ENCODE results near the gene BAG5.

BAG5 gene

DNA sequence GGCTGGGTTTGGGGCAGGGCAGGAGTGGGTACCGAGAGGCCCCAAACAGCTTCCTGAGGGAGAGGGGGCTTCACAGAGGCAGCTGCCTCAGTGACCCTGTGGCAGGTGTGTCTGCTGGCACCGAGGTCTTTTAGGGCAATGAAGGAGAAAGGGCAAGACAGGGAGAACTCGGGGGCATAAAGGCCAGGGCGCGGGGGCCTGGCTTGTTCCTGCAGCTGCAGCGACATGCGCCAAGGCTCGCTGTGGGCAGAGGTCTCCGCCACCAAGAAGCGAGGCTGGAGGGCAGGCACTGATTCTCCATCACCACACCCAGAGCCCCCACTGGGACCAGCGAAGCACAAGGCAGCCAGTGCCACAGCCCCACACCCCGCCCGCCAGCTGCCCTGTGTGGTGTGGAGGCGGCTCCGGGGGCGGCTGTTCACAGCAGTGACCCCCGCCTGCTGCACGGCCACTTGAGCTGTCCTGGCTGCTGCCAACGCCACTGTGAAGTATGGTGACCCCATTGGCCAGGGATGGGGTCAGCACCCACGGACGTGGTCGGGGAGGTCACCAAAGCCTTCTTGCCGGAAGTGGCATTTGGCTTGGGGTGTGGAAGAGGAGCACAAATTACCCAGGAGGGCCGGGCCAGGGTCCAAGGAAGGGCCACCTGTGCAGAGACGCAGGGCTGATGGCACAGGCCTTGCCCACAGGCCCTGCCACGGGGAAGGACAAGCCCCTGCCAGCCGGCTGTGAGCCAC lies 16.4 kb downstream of the BAG5 start:
- peaks cover 2 to 5% of the 10 kb centered on the region in 2 donors for H3K4me1 Mint-ChIP-seq
- H3K9me3 Mint-ChIP-seq, result no peaks in the 10 kb centered on the region
- ATAC-seq (replicated peaks), result no peak
- peaks cover 7 to 8% of the 10 kb centered on the region in 2 donors for H3K27me3 Mint-ChIP-seq
- DNase-seq, result no peak
- H3K4me3 Mint-ChIP-seq, result no peak overlapping the region
- no peak overlapping the region for H3K27ac Mint-ChIP-seq
- peaks cover 0 to 3% of the 10 kb centered on the region in 2 donors for H3K36me3 Mint-ChIP-seq

DNA sequence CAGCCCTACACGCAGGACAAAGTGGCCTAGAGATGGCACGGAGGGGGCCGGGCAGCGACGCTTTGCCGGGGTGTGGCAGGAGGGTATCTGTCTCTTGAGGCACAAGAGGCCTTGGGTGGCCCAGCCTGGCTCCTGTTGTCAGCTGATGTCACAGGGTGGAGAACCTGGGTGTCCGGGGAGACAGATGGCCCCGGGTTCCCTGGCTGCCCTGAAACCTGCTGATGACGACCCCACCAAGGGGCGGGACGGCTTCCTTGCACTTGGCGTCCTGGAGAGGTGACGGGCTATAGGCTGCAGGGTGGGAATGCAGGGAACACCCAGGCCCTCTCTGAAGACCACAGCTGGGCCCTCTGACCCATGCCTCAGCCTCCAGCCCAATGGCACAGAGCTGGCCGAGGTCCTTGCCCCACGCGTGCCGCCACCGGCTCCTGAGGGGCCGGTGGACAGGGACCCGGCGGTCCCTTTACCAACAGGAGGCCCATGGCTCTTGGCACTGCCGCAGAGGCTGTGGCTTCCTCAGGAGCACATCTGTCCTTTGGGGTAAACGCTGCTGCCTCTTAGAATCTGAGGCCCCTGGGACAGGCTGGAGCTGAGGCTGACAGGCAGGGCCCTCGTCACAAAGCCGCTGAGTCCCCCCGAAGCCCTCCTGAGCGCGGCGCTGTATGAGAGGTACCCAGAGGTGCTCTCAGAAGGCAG lies 17.1 kb downstream of the BAG5 start:
- peaks cover 7 to 12% of the 10 kb centered on the region in 2 donors for H3K27me3 Mint-ChIP-seq
- H3K9me3 Mint-ChIP-seq, result no peaks in the 10 kb centered on the region
- H3K4me3 Mint-ChIP-seq, result no peak overlapping the region
- DNase-seq (no peak), ATAC-seq (replicated peaks) (no peak)
- peaks cover 2 to 5% of the 10 kb centered on the region in 2 donors for H3K4me1 Mint-ChIP-seq
- H3K27ac Mint-ChIP-seq, result no peak overlapping the region
- peaks cover 0 to 2% of the 10 kb centered on the region in 2 donors for H3K36me3 Mint-ChIP-seq

DNA sequence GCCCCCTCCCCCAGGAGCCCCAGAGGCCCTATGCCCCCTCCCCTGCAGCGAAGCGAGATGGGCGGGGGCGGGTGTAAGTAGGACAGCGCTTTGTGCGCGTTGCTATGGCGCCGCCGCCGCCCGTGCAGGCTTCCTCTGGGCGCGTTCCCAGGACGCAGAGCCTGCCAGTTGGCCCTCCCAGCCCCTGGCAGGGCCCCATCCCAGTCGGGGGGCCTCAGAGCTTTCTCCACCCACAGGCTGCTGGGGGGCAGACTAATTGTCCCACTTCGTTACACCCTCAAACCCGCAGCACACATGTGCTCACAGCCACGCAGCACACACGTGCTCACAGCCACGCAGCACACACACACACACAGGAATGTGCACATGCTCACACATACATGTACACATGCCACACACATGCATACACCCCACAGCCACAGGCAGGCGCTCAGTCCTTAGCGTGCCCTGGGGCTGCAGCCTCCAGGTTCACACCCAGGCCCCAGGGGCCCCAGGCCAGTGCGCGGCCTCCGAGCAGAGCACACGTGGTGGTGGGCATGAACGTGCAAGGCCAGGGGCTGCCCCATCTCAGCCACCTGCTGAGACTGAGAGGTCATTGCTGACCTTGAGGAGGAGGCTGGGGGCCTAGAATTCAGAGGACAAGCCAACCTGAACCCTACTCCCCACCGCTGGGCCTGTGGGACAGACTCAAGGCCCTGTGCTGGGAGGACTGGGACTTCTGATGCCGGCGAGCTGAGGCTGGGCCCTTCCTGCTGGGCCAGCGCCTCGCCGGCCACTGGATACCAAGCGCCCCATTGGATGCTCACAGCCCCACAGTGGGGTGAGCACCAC lies 17.9 kb downstream of the BAG5 start:
- Mint-ChIP-seq H3K27ac (no peak overlapping the region), H3K4me3 (no peak overlapping the region), H3K27me3 (peaks cover 7 to 14% of the 10 kb centered on the region in 2 donors), H3K36me3 (peaks cover 0 to 2% of the 10 kb centered on the region in 2 donors), H3K4me1 (peaks cover 2 to 5% of the 10 kb centered on the region in 2 donors), H3K9me3 (no peaks in the 10 kb centered on the region)
- ATAC-seq (replicated peaks), result no peak
- no peak for DNase-seq

DNA sequence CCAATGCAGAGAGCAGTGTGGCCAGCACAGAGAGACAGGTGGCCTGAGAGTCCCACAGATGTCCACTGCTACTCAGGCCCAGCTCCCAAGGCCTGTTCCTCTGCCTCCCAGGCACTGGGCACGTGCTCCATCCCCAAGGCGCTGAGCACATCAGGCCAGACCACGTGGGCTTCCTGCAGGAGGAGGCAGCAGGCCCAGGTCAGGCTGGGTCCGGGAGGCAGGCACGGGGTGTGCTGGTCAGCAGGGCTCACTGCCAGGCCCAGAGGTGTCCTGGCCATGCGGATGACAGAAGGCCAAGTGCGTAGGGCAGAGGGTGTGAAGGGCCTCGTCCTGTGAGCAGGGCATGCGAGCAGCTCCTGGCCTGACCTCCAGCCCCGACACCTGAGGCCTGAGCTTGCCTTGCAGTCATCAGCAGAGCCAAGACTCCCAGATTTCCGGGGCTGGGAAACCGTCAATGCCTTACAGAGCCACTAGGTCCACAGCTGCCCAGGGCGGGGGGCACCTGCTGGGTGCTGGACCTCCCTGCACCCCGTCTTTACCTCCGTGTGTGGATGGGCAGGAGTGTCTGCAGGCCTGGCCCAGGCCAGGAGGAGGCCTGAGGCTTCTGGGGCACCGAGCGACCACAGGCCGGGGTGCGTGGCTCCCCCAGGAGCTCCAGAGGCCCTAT lies 18.6 kb downstream of the BAG5 start:
- H3K4me3 Mint-ChIP-seq, result no peak overlapping the region
- H3K9me3 Mint-ChIP-seq, result no peaks in the 10 kb centered on the region
- peaks cover 0 to 2% of the 10 kb centered on the region in 2 donors for H3K36me3 Mint-ChIP-seq
- peaks cover 11 to 14% of the 10 kb centered on the region in 2 donors for H3K27me3 Mint-ChIP-seq
- DNase-seq (no peak), ATAC-seq (replicated peaks) (no peak)
- no peak overlapping the region for H3K27ac Mint-ChIP-seq
- peaks cover 5 to 8% of the 10 kb centered on the region in 2 donors for H3K4me1 Mint-ChIP-seq

DNA sequence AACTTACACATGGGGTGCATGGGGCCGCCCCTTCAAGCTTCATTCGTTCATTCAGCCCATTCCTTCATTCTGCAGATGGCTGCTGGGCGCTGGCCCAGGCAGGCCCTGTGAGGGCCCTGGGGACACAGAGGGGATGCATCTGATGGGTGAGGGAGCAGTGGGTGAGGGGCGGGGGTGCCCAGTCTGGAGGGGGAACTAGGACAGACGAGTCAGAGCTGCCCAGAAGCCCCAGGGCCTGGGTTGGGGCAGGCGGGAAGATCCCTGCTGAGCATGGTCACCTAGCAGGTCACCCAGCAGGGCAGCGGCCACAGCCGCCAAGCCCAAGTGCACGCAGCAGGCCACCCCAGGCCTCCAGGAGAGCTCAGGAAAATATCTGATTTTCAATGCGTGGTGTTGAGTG lies 19.3 kb downstream of the BAG5 start:
- no peak for ATAC-seq (replicated peaks)
- H3K4me1 Mint-ChIP-seq, result peaks cover 5 to 8% of the 10 kb centered on the region in 2 donors
- H3K36me3 Mint-ChIP-seq, result no peaks in the 10 kb centered on the region
- no peak for DNase-seq
- no peak overlapping the region for H3K27ac Mint-ChIP-seq
- no peak overlapping the region for H3K4me3 Mint-ChIP-seq
- peaks cover 11 to 14% of the 10 kb centered on the region in 2 donors for H3K27me3 Mint-ChIP-seq
- H3K9me3 Mint-ChIP-seq, result no peaks in the 10 kb centered on the region

DNA sequence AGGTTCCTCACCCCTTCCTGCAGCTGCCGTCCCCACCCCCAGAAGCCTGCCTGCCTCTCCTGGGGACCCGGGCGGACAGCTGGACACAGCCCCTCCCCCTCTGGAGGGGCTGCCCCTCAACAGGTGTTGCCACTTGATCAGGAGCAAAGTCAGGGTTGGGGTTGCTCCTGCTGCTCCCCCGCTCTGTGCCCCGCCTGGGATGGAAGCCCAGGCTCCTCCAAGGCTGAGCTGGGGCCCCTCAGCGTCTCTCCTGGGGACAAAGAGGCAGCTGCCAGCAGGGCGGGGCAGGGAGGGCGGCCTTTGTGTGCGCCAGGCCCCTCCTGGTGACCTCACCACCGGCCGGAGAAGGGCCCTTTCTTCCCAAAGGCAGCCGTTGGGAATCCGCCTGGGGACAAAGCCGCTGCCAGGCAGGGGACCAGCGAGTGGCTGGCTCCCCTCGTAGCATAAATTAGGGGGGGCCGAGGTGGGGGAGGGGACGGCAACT lies 19.8 kb downstream of the BAG5 start:
- DNase-seq (no peak), ATAC-seq (replicated peaks) (no peak)
- peaks cover 6 to 8% of the 10 kb centered on the region in 2 donors for H3K4me1 Mint-ChIP-seq

DNA sequence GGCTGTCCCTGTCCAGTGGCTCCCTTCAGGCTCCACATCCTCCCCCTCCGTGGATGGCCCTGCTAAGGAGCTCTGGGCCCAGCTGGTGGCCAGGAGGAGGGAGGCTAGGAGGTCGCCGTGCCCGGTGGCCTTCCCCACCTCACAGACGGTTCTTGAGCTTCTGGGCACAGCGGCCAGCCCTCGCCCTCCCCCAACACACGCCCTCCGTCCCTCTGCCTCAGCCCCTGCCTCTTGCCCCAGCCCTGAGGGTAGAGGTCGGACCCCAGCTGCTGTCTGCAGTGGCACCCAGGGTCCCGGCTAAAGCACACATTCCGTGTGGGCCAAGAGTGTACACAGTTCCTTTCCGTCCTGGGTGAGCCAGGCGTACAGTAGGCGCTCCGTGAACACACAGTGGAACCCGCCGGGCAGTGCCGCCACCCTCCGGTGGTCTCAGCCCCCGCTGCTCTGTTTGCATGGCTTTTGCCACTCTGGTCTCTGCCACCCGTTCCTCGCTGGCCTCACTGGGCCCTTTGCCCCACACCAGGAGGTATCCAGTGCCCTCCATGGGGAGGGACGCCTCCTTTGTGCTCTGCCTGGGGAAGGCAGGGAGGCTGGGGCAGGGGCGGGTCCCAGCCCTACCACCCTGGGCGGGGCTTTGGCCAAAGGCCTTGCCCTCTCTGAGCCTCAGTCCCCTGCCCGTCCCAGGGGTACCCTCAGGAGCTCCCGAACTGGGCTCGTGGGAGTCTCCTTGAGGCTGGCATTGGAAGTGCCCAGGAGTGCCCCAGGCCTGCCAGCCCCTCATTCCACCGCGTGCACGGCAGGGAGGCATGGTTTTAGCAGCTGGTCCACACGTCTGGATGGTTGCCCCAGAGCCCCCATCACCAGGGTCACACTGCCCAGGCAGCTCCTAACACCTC lies 20.5 kb downstream of the BAG5 start:
- no peaks in the 10 kb centered on the region for H3K9me3 Mint-ChIP-seq
- H3K27ac Mint-ChIP-seq, result peak overlapping the region; percentile 73
- H3K4me3 Mint-ChIP-seq, result no peak overlapping the region

More for the DNA sequence above, 19.8 kb downstream of the BAG5 start:
- Mint-ChIP-seq H3K4me3 (no peak overlapping the region), H3K36me3 (peaks cover 0 to 2% of the 10 kb centered on the region in 2 donors), H3K27ac (no peak overlapping the region), H3K9me3 (no peaks in the 10 kb centered on the region), H3K27me3 (peaks cover 11 to 14% of the 10 kb centered on the region in 2 donors)

DNA sequence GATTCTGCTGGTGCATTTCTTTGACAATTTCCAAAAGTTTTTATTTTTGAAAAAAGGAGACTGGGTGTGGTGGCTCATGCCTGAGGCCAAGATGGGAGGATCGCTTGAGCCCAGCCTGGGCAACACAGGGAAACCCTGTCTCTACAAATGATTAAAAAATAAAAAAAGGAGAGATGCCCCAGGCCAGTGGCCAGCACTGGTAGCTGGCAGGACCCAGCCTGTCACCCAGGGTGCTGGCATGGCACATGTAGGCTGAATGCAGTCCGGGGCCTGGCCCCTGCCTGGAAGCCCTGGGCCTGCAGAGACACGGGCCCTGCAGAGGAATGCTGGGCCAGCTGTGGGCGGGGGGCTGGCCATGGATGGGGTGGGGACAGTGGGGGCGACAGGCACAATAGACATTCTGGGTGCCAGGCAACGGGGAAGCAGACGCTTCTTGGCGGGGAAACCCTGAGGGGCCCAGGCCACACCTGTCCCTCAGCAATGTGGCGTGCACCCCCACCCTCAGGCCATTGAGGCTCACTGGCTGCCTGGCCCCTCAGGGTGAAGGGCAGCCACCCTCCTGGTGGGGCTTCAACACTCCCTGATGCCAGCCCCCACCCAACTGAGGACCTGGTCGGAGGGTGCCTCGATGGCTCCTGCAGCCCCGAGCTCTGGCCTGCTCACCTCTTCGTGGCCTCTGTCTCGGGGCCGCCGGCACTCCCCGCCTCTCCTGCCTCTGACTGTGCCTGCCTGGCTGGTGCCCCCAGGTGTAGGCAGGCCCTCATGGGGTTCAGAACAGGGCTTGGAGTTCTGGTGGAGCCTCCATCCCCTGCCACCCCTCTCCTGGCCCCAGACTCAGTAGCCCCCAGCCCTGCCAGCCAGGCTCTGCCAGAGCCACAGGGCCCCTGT lies 21.4 kb downstream of the BAG5 start:
- H3K9me3 Mint-ChIP-seq, result no peaks in the 10 kb centered on the region
- peaks cover 4 to 7% of the 10 kb centered on the region in 2 donors for H3K4me1 Mint-ChIP-seq
- H3K27me3 Mint-ChIP-seq, result peaks cover 11 to 14% of the 10 kb centered on the region in 2 donors
- ATAC-seq (replicated peaks), result peak in 1 of 2 donors; percentile 8
- H3K27ac Mint-ChIP-seq, result no peak overlapping the region
- DNase-seq, result no peak
- peaks cover 0 to 8% of the 10 kb centered on the region in 2 donors for H3K36me3 Mint-ChIP-seq
- no peak overlapping the region for H3K4me3 Mint-ChIP-seq

More for the DNA sequence above, 20.5 kb downstream of the BAG5 start:
- peaks cover 11 to 14% of the 10 kb centered on the region in 2 donors for H3K27me3 Mint-ChIP-seq
- DNase-seq (no peak), ATAC-seq (replicated peaks) (peak in 1 of 2 donors; percentile 1)
- peaks cover 7 to 8% of the 10 kb centered on the region in 2 donors for H3K4me1 Mint-ChIP-seq
- H3K36me3 Mint-ChIP-seq, result peaks cover 0 to 5% of the 10 kb centered on the region in 2 donors

DNA sequence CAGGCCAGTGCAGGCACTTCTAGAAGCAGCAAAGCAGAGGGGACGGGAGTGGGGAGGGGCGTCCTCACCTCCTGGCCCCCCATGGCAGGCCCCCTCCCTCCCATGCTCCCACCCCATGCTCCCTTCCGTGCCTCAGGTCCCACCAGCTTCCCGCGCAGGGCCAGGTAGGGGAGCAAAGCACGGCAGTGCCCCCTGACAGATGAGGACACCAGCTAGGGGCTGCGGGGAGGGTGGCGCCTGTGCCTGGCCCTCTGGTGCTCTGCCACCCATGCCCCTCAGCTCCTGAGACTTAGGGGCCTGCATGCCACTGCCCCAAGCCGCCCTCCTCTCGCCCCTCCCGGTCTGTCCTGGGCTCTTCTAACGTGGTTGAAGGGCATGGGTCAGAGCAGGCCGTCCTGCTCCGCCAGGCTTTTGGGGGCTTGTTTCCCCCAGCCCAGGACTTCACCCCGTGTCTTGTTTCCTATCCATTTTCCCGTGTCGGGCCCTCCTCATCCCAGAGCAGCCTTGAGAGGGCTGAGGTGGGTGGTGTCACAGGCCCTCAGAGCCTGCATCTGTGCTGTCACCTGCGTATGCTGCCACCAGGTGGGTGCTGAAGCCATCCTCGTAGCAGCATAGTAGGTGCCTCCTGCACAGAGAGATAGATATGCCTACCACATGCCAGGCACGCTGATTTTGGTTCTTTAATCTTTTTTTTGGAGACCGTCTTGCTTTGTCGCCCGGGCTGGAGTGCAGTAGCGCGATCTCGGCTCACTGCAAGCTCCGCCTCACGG lies 23.2 kb downstream of the BAG5 start:
- H3K27ac Mint-ChIP-seq, result peak overlapping the region; percentile 20
- peaks cover 0 to 11% of the 10 kb centered on the region in 2 donors for H3K36me3 Mint-ChIP-seq
- peaks cover 11 to 14% of the 10 kb centered on the region in 2 donors for H3K27me3 Mint-ChIP-seq
- H3K4me1 Mint-ChIP-seq, result peaks cover 4 to 7% of the 10 kb centered on the region in 2 donors
- DNase-seq (no peak), ATAC-seq (replicated peaks) (peak in 1 of 2 donors; percentile 36)
- no peak overlapping the region for H3K4me3 Mint-ChIP-seq
- H3K9me3 Mint-ChIP-seq, result no peaks in the 10 kb centered on the region

DNA sequence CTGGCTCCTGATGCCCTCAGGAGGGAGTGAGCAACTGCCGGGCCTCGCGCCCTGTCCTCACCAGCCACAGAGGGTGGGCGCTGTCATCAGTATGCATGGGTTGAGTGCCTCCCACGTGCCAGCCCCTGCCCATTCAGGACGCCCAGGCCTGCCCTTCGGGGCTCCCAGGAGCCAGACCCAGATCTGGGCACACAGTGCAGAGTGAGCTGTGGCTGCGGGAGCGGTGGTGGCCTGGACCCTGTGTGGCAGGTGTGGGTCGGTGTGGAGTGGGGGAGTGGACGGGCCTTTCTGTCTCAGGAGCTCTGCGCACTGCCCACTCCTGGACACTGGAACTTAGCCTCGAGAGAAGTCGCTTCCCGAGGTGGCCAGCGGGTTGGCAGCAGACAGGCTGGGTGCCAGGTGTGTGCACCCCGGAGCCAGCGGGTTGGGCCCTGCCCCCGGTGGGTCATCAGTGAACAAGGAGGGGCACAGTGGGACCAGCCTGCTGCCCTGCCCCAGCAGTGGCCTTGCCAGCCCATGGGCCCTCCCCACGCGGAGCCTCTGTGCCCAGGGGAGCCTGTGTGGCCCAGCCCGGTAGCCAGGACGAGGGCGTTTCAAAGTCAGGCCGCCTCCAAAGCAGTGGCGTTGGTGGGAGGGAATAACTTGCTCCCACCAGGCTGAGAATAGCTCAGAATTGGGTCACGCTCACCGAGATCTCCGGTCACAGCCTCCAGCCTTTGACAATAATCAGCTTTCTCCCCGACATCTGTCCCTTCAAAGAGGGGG lies 24.0 kb downstream of the BAG5 start:
- no peak for DNase-seq
- H3K4me3 Mint-ChIP-seq, result no peak overlapping the region
- H3K4me1 Mint-ChIP-seq, result peaks cover 4 to 7% of the 10 kb centered on the region in 2 donors
- H3K36me3 Mint-ChIP-seq, result peaks cover 0 to 11% of the 10 kb centered on the region in 2 donors
- H3K27ac Mint-ChIP-seq, result peak overlapping the region; percentile 37
- H3K9me3 Mint-ChIP-seq, result no peaks in the 10 kb centered on the region
- H3K27me3 Mint-ChIP-seq, result peaks cover 11 to 14% of the 10 kb centered on the region in 2 donors
- peak in 1 of 2 donors; percentile 7 for ATAC-seq (replicated peaks)

All from stimulated activated naive B cell treated with anti-CD40 and anti-IgM and Interleukin-4, amounts not matched to agents 10 μg/mL and 1 μg/mL and 100 μg/mL, for 72 hours (primary cell).